Liver (tissue), 3 donors: ENCODE data around the gene NDUFS4.

Experiments used
- EGR1 ChIP-seq, 2 donors: IDR thresholded peaks; 2 replicates each; pipeline ENCODE4 v1.6.1; 2016 to 2018; ENCODE audit warnings: antibody characterized with exemption in 2 of 2, low read depth in 2 of 2
- GABPA ChIP-seq, 2 donors: IDR thresholded peaks in 1 of 2; conservative IDR thresholded peaks in 1 of 2; 2 replicates each; pipeline ENCODE4 v1.6.1; 2016; ENCODE audit warnings: antibody characterized with exemption in 2 of 2, mild to moderate bottlenecking in 1 of 2, moderate library complexity in 1 of 2
- JUND ChIP-seq, 2 donors: IDR thresholded peaks; 2 replicates each; pipeline ENCODE4 v1.6.1; 2016; ENCODE audit warnings: antibody characterized with exemption in 2 of 2
- NR2F2 ChIP-seq: IDR thresholded peaks from 2 replicates; pipeline ENCODE4 v1.6.1; 2016; ENCODE audit warnings: antibody characterized with exemption
- RAD21 ChIP-seq, 2 donors: IDR thresholded peaks; 2 replicates each; pipeline ENCODE4 v1.6.1; 2016; ENCODE audit warnings: antibody characterized with exemption in 2 of 2, mild to moderate bottlenecking in 2 of 2
- RXRA ChIP-seq, 2 donors: IDR thresholded peaks; 2 replicates each; pipeline ENCODE4 v1.6.1; 2017 to 2018; ENCODE audit warnings: antibody characterized with exemption in 2 of 2, mild to moderate bottlenecking in 1 of 2
- TAF1 ChIP-seq: conservative IDR thresholded peaks from 2 replicates; pipeline ENCODE4 v1.6.1; 2016; ENCODE audit warnings: antibody characterized with exemption, mild to moderate bottlenecking
- YY1 ChIP-seq: IDR thresholded peaks from 2 replicates; pipeline ENCODE4 v1.6.1; 2016; ENCODE audit warnings: antibody characterized with exemption, mild to moderate bottlenecking
- TF ChIP-seq, protein P1 (sequence below): fragments of 150-350 bp; IDR thresholded peaks from 2 replicates; pipeline ENCODE4 v1.5.1; 2017; ENCODE audit warnings: improper control_type of control experiment, low read depth, low read length; ENCODE audit not compliant: missing input control
- TF ChIP-seq, protein P2 (sequence below): IDR thresholded peaks from 2 replicates; pipeline ENCODE4 v1.6.1; 2016; ENCODE audit warnings: antibody characterized with exemption
- TF ChIP-seq, protein P3 (sequence below): IDR thresholded peaks from 2 replicates; pipeline ENCODE4 v1.6.1; 2016; ENCODE audit warnings: antibody characterized with exemption
- TF ChIP-seq, protein P4 (sequence below): IDR thresholded peaks from 2 replicates; pipeline ENCODE4 v1.6.1; 2016; ENCODE audit warnings: antibody characterized with exemption
- donor health status: healthy.
- donor health status: healthy.

DNA sequence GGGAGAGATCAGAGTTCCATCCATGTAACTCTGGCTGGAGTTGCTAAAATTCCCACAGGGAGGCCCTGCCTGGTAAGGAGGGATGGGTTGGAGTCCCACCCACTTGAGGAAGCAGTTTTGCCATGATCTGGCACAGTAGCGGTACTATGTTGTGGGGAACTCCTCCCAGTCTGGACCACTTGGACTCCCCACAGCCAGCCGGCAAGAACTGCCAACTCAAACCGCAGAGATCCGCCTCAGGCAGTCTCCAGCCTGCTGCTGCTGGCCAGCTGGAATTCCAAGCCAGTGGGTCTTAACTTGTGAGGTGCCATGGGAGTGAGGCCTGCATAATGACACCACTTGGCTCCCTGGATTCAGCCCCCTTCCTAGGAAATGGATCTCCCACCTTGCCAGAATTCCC lies 151.9 kb downstream of the NDUFS4 start:
- no peak for TF ChIP-seq RAD21 (IDR thresholded peaks at IDR 0.05)
- no peak for TF ChIP-seq RXRA (IDR thresholded peaks at IDR 0.05)
- TF ChIP-seq, protein P1, sequence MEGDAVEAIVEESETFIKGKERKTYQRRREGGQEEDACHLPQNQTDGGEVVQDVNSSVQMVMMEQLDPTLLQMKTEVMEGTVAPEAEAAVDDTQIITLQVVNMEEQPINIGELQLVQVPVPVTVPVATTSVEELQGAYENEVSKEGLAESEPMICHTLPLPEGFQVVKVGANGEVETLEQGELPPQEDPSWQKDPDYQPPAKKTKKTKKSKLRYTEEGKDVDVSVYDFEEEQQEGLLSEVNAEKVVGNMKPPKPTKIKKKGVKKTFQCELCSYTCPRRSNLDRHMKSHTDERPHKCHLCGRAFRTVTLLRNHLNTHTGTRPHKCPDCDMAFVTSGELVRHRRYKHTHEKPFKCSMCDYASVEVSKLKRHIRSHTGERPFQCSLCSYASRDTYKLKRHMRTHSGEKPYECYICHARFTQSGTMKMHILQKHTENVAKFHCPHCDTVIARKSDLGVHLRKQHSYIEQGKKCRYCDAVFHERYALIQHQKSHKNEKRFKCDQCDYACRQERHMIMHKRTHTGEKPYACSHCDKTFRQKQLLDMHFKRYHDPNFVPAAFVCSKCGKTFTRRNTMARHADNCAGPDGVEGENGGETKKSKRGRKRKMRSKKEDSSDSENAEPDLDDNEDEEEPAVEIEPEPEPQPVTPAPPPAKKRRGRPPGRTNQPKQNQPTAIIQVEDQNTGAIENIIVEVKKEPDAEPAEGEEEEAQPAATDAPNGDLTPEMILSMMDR, result no peak
- no peak for TF ChIP-seq JUND (IDR thresholded peaks at IDR 0.05)
- TF ChIP-seq, protein P2, sequence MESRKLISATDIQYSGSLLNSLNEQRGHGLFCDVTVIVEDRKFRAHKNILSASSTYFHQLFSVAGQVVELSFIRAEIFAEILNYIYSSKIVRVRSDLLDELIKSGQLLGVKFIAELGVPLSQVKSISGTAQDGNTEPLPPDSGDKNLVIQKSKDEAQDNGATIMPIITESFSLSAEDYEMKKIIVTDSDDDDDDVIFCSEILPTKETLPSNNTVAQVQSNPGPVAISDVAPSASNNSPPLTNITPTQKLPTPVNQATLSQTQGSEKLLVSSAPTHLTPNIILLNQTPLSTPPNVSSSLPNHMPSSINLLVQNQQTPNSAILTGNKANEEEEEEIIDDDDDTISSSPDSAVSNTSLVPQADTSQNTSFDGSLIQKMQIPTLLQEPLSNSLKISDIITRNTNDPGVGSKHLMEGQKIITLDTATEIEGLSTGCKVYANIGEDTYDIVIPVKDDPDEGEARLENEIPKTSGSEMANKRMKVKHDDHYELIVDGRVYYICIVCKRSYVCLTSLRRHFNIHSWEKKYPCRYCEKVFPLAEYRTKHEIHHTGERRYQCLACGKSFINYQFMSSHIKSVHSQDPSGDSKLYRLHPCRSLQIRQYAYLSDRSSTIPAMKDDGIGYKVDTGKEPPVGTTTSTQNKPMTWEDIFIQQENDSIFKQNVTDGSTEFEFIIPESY, result no peak
- TF ChIP-seq, protein P3, sequence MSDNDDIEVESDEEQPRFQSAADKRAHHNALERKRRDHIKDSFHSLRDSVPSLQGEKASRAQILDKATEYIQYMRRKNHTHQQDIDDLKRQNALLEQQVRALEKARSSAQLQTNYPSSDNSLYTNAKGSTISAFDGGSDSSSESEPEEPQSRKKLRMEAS, result no peak
- TF ChIP-seq EGR1 (IDR thresholded peaks at IDR 0.05; ENCODE audit: low read depth in 2 of 2), result no peak
- TF ChIP-seq, protein P4, sequence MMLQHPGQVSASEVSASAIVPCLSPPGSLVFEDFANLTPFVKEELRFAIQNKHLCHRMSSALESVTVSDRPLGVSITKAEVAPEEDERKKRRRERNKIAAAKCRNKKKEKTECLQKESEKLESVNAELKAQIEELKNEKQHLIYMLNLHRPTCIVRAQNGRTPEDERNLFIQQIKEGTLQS, result no peak
- TF ChIP-seq TAF1, result no peak
- no peak for TF ChIP-seq NR2F2
- no peak for TF ChIP-seq YY1
- TF ChIP-seq GABPA (IDR thresholded peaks at IDR 0.05 in 1 of 2, conservative IDR thresholded peaks at IDR 0.05 in 1 of 2), result no peak
